Ovary (tissue), 9 donors: ENCODE results near the gene GLIS2. TPM values are rescaled to one million over a fixed set of nuclear protein-coding genes. Genes with fewer than 3 reads are reported as not detected.

Experiments
- DNase-seq, 5 donors: peaks; one replicate each; pipeline ENCODE4 v3.0.0-alpha.2; 2019 to 2020
- H3K27ac ChIP-seq, 2 donors: fragments of 200-600 bp; one replicate each; pipeline versions ENCODE4 v1.5.1 to v1.8.0; 2019 to 2022
- H3K27me3 ChIP-seq: fragments of 200-600 bp; one replicate; pipeline ENCODE4 v1.8.0; 2022
- H3K36me3 ChIP-seq: fragments of 200-600 bp; sonication (generic); one replicate; pipeline ENCODE4 v1.5.1; 2019
- H3K4me1 ChIP-seq: one replicate; pipeline ENCODE4 v1.8.1; 2013; ENCODE audit warnings: mild to moderate bottlenecking, moderate library complexity; ENCODE audit not compliant: insufficient read depth
- H3K4me3 ChIP-seq: fragments of 200-600 bp; sonication (generic); one replicate; pipeline ENCODE4 v1.5.1; 2017
- H3K9me3 ChIP-seq, 2 donors: fragments of 200-600 bp in 1 of 2; sonication (generic) in 1 of 2; one replicate each; pipeline versions ENCODE4 v1.5.1 to v1.8.1; 2013 to 2019; ENCODE audit warnings: mild to moderate bottlenecking in 1 of 2, moderate library complexity in 1 of 2
- EP300 ChIP-seq: sonication (generic); formaldehyde crosslinking; IDR thresholded peaks from one replicate; pipeline ENCODE4 v1.6.1; 2017; ENCODE audit warnings: antibody characterized with exemption
- POLR2A ChIP-seq: fragments of 450-650 bp; IDR thresholded peaks from one replicate; pipeline ENCODE4 v1.6.1; 2017; ENCODE audit warnings: antibody characterized with exemption, mild to moderate bottlenecking, moderate library complexity
- WGBS, 3 donors: extraction: QIAGEN DNeasy Blood & Tissue Kit in 1 of 3; methylation state at CpG; one replicate each; pipeline versions ENCODE4 v1.1.5 to v1.1.7; 2013 to 2017; 5-methylcytosine and 5-hydroxymethylcytosine counted together
- intact Hi-C, 4 donors: fragments of 100-400 bp; cut with DNase I; formaldehyde crosslinking; loops; one replicate each; pipeline versions ENCODE4 v1.11.0 to v1.15.1; 2022 to 2023
- polyA plus RNA-seq, 2 donors: library from polyadenylated mRNA; stranded (reverse); fragments of 200-250 nt in 1 of 2; fragments of 350-450 nt in 1 of 2; fragmentation: Illumina TruSeq in 1 of 2; extraction: RNeasy Lipid Tissue Mini Kit (QIAGEN cat#74804) in 1 of 2; gene quantifications; one replicate each; pipeline ENCODE4 v1.2.3, GENCODE V29; 2013 to 2014
- total RNA-seq, 7 donors: library from RNA; depleted of rRNA in 2 of 7; stranded (reverse); fragments of >200 nt in 2 of 7; fragmentation: NEBNext Ultra II Directional in 3 of 7; extraction: Animal tissue kit (Norgen Biotek cat#: 25700) in 3 of 7; gene quantifications; one replicate each; pipeline versions ENCODE4 v1.1.0 to v1.2.4, GENCODE V29; 2016 to 2023
- TF ChIP-seq, protein P1 (sequence below), 3 donors: fragments of 450-650 bp in 2 of 3; fragments of 200-600 bp in 1 of 3; IDR thresholded peaks; one replicate each; pipeline versions ENCODE4 v1.5.1 to v1.8.0; 2016 to 2022; ENCODE audit warnings: antibody characterized with exemption in 3 of 3, mild to moderate bottlenecking in 1 of 3
- donor health status: DM: no; HTN: no; CAD: no; lungs with moderate emphysema.
- donor health status: DM: no; HTN: no; CAD: no.
- donor health status: Bipolar disorder and iron deficiency.
- donor health status: DM: yes; HTN: yes; CAD: no.
- donor health status: DM: no; HTN: no; CAD: no.
- donor health status: DM: yes; HTN: yes; CAD: no.

GLIS2 gene
- total and polyA plus RNA-seq, 9 donors: 1.6 to 79.5 (median 38.4) TPM

DNA sequence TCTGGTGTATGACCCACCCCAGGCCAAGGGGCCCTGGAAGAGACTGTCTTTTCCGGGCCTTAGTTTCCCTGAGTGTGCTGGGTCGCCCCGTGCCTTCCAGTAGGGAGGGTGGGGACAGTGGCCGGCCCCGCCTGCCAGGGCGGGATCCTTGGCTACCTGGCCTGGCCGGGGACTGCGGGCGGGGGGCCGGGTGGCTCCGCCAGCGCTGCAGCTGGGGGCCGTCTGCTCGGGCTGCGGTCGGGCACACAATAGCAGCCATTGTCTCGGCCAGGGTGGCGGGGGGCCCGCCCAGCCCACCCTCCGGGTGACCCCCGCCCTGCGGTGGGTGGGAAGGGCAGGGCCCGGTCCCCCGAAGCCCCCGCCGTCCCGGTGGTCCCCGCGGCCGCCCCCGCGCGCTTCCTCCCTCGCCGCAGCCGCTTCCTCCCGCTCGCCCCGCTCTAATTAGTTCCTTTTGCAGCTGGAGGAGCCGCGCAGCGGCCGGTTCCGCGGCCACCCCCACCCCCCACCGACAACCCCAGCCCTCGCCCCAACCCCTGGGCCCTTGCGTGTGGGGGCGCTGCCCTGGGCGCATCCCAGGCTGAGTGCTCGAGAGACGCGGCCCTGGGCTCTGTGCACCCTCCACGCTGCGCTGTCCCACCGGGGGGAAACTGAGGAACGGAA, 11.6 kb downstream of the GLIS2 start:
- peak in 2 of 5 donors; percentile 46 to 53 for DNase-seq
- Histone ChIP-seq H3K36me3 (no peaks in the 10 kb centered on the region), H3K4me1 (peaks cover 36% of the 10 kb centered on the region), H3K4me3 (peak overlapping the region; percentile 50), H3K9me3 (no peaks in the 10 kb centered on the region), H3K27me3 (no peaks in the 10 kb centered on the region), H3K27ac (peak overlapping the region; percentile 63 to 67)
- intact Hi-C loops: loop anchor here (2.0 to 10.0 kb wide), 6 partner anchors 35 to 127 kb away; partner anchors contain the start of gene TFAP4 (in 1 of the 4)
- TF ChIP-seq POLR2A (no peak), EP300 (no peak)
- TF ChIP-seq, protein P1, sequence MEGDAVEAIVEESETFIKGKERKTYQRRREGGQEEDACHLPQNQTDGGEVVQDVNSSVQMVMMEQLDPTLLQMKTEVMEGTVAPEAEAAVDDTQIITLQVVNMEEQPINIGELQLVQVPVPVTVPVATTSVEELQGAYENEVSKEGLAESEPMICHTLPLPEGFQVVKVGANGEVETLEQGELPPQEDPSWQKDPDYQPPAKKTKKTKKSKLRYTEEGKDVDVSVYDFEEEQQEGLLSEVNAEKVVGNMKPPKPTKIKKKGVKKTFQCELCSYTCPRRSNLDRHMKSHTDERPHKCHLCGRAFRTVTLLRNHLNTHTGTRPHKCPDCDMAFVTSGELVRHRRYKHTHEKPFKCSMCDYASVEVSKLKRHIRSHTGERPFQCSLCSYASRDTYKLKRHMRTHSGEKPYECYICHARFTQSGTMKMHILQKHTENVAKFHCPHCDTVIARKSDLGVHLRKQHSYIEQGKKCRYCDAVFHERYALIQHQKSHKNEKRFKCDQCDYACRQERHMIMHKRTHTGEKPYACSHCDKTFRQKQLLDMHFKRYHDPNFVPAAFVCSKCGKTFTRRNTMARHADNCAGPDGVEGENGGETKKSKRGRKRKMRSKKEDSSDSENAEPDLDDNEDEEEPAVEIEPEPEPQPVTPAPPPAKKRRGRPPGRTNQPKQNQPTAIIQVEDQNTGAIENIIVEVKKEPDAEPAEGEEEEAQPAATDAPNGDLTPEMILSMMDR (IDR thresholded peaks at IDR 0.05): no peak
- WGBS, 3 donors: 4 to 15% (median 6%) methylated on average over 11 to 57 of the region's 57 CpGs

DNA sequence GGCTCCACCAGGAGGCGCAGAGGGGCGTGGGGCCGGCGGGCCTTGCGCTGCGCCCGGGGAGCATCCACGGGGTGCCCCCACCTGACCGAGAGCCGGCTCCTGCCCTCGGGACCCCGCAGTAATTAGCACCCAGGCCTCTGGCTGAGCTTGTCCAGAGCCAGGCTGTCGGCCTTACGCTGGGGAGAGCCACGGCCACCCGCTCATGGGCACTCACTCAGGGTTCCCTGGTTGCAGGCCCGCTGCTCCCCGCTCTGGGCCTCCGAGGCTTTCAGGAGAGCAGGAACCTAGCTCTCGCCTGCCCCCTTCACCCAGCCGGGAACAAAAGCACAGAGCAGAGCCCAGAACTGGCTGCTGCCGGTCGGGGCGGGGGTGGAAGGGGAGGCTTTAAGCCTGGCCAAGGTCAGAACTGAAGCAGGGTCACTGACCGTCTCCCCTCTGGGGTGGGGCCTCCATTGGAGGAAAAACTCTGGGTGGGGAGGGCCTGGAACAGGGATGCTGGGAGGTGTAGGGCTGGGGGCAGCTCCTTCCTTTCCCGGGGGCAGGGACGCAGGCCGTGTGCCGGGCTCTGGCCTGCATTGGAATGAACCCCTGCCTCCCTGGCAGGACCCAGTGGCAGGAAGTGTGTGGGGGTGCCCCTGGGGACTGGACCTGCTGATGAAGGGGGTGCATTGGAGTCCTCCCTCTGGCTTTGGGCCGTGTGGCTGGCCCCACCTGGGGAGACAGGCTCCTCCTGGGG, 12.3 kb downstream of the GLIS2 start:
- peaks cover 35% of the 10 kb centered on the region for H3K4me1 ChIP-seq
- H3K27ac ChIP-seq: peak overlapping the region; percentile 63 to 67
- WGBS, 3 donors: 2 to 5% (median 3%) methylated on average over 16 to 30 of the region's 30 CpGs
- H3K4me3 ChIP-seq: peak overlapping the region; percentile 50
- H3K36me3 ChIP-seq: no peaks in the 10 kb centered on the region
- peak; percentile 88 to 91 (median 90) for DNase-seq
- H3K27me3 ChIP-seq: no peaks in the 10 kb centered on the region
- H3K9me3 ChIP-seq: no peaks in the 10 kb centered on the region
- no peak for TF ChIP-seq EP300
- TF ChIP-seq, protein P1 (IDR thresholded peaks at IDR 0.05): peak; percentile 67 to 76 (median 74)
- intact Hi-C loops: loop anchor here (2.0 to 10.0 kb wide), 6 partner anchors 36 to 127 kb away; partner anchors contain the start of gene TFAP4 (in 1 of the 4)

DNA sequence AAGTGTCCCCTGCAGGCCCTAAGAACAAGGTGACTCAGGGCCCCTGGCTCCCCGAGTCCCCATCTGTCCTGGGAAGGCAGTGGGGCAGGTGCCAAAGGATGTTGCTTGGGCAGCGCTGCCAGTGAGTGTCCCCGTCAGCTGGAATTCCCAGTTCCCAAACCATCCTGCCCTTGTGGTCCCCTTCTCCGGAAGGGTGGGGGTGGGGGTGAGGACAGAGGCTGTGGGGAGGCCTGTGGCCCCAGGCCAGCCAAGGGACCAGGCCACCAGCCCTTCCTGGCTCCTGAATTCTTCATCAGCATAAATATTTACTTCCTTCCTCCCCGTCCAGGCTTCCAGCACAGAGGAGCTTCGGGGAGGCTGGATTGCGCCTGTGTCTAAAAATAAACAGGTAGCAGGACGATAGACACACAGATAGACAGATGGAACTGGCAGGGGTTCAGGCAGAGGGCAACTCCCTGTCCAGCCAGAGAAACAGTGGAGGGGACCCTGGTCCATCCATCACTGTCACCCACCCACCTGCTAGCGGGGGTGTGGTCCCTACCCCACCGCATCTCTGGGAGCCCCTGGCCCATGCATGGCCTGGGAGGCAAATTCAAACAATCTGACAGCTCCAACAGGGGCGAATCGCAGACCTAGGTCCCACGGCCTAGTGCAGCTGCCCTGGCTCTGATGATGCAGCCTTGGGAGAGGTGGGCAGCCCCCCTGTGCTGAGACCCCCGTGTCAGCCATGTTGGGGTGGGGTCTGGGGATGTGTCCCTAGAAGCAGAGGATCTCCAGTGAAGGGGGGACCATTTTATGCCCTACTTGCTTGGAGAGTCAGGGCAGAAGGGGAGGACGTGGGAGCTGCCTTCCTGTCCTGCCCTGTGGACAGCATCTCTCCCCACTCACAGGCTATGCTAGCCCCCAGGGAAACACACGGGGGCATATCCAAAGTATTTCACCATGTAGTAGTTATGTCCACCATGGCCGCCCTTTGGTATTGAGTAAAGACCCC, 13.2 kb downstream of the GLIS2 start:
- Histone ChIP-seq H3K27ac (peak overlapping the region; percentile 63 to 67), H3K9me3 (no peaks in the 10 kb centered on the region), H3K36me3 (no peaks in the 10 kb centered on the region), H3K4me1 (peaks cover 26% of the 10 kb centered on the region), H3K4me3 (no peak overlapping the region), H3K27me3 (no peaks in the 10 kb centered on the region)
- intact Hi-C loops: loop anchor here (2.0 to 10.0 kb wide), 6 partner anchors 37 to 128 kb away; partner anchors contain the start of gene TFAP4 (in 1 of the 4)
- 48 to 51% (median 51%) methylated on average over 17 of the region's 17 CpGs for WGBS, 3 donors
- DNase-seq: peak in 2 of 5 donors; percentile 41 to 45
- no peak for TF ChIP-seq POLR2A
- TF ChIP-seq, protein P1 (IDR thresholded peaks at IDR 0.05): no peak
- TF ChIP-seq EP300: no peak
